ENCODE data around the gene HYDIN. TPM values are rescaled to one million over a fixed set of nuclear protein-coding genes. Genes with fewer than 3 reads are reported as not detected.

The HYDIN gene
- total and polyA plus RNA-seq, 11 donors, result 0.26 to 5.4 (median 1.5) TPM

DNA sequence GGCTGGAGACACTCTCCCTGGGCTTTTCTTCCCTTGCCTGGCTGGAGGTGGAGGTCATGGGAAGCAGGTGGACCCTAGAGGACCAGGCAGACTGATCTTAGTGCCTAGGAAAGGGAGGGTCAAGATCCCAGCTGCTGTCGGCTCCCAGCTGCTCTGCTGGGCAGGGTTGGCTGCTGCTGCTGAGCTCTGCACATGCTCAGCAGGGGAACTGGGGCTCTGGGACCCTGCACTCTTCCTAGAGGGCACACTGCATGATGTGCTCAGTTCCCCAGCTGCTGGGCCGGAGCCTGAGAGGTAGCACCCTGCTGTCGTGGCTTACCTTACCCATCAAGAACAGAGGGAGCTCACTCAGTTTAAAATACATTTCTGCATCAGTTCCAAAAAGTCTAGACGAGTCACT, 463.9 kb downstream of the HYDIN start:
- peaks cover 0 to 74% (median 19%) of the 10 kb centered on the region in 9 donors for H3K36me3 ChIP-seq
- no peaks in the 10 kb centered on the region for H3K9me3 ChIP-seq
- intact Hi-C loops (cut with DNase I), result loop anchor here in 2 of 10 donors (5.0 to 10.0 kb wide), 2 partner anchors 84 to 232 kb away; no protein-coding TSS in a partner anchor
- DNase-seq (peak in 1 of 5 donors; percentile 9), ATAC-seq (no peak)
- peaks cover 0 to 5% (median 0%) of the 10 kb centered on the region in 12 donors for H3K4me1 ChIP-seq
- TF ChIP-seq, protein P1, sequence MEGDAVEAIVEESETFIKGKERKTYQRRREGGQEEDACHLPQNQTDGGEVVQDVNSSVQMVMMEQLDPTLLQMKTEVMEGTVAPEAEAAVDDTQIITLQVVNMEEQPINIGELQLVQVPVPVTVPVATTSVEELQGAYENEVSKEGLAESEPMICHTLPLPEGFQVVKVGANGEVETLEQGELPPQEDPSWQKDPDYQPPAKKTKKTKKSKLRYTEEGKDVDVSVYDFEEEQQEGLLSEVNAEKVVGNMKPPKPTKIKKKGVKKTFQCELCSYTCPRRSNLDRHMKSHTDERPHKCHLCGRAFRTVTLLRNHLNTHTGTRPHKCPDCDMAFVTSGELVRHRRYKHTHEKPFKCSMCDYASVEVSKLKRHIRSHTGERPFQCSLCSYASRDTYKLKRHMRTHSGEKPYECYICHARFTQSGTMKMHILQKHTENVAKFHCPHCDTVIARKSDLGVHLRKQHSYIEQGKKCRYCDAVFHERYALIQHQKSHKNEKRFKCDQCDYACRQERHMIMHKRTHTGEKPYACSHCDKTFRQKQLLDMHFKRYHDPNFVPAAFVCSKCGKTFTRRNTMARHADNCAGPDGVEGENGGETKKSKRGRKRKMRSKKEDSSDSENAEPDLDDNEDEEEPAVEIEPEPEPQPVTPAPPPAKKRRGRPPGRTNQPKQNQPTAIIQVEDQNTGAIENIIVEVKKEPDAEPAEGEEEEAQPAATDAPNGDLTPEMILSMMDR (IDR thresholded peaks at IDR 0.05), result no peak
- no peak for TF ChIP-seq POLR2A (IDR thresholded peaks at IDR 0.05)
- WGBS, 4 donors, result 89 to 94% (median 92%) methylated on average over 3 to 4 of the region's 4 CpGs
- no peak overlapping the region for H3K27ac ChIP-seq
- H3K27me3 ChIP-seq, result no peaks in the 10 kb centered on the region
- H3K4me3 ChIP-seq, result no peak overlapping the region

GRCh38 chr16:70766176-70766575, 464.3 kb downstream of the HYDIN start:
- 71 to 82% (median 74%) methylated on average over 8 of the region's 8 CpGs for WGBS, 4 donors

DNA sequence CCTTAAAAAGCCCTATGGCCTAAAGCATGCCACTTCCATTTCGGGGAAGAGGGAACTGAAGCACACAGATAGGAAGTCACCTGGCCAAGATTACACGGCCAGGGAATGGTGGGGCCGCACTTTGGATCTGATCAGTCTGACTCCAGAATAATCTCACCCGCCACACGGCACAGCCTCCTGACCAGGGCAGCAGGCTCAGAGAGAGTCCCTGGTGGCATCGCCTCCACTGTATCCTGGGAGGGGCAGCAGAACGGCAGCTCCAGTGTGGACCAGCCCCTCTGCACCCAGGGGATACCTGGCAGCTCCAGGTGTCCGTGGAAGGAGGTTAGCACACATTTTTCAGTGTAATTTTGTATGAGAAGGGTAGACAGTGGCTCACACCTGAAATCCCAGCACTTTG, 465.0 kb downstream of the HYDIN start:
- Histone ChIP-seq H3K9me3 (no peaks in the 10 kb centered on the region), H3K4me1 (no peaks in the 10 kb centered on the region), H3K36me3 (peaks cover 0 to 70% (median 21%) of the 10 kb centered on the region in 9 donors), H3K27me3 (no peaks in the 10 kb centered on the region), H3K27ac (no peak overlapping the region), H3K4me3 (no peak overlapping the region)
- intact Hi-C loops (cut with DNase I), result loop anchor here in 2 of 10 donors (5.0 to 10.0 kb wide), 2 partner anchors 83 to 231 kb away; no protein-coding TSS in a partner anchor
- DNase-seq (peak in 1 of 5 donors; percentile 14), ATAC-seq (no peak)
- no peak for TF ChIP-seq POLR2A (IDR thresholded peaks at IDR 0.05)
- TF ChIP-seq, protein P1 (IDR thresholded peaks at IDR 0.05), result no peak
- WGBS, 4 donors, result 81 to 93% (median 90%) methylated on average over 5 to 8 of the region's 8 CpGs

More at GRCh38 chr16:70766176-70766575, 464.3 kb downstream of the HYDIN start:
- H3K36me3 ChIP-seq, result peaks cover 0 to 74% (median 21%) of the 10 kb centered on the region in 9 donors
- H3K27ac ChIP-seq, result no peak overlapping the region
- H3K27me3 ChIP-seq, result no peaks in the 10 kb centered on the region
- DNase-seq (peak in 1 of 5 donors; percentile 28), ATAC-seq (peak in 1 of 4 donors; percentile 36)
- H3K9me3 ChIP-seq, result no peaks in the 10 kb centered on the region
- peaks cover 0 to 3% (median 0%) of the 10 kb centered on the region in 12 donors for H3K4me1 ChIP-seq
- no peak overlapping the region for H3K4me3 ChIP-seq
- TF ChIP-seq, protein P1 (IDR thresholded peaks at IDR 0.05), result no peak
- no peak for TF ChIP-seq POLR2A (IDR thresholded peaks at IDR 0.05)
- intact Hi-C loops (cut with DNase I), result loop anchor here in 2 of 10 donors (5.0 to 10.0 kb wide), 2 partner anchors 84 to 231 kb away; no protein-coding TSS in a partner anchor

GRCh38 chr16:70764632-70765031, 465.9 kb downstream of the HYDIN start:
- DNase-seq (peak in 1 of 5 donors; percentile 13), ATAC-seq (no peak)
- H3K36me3 ChIP-seq, result peaks cover 0 to 77% (median 21%) of the 10 kb centered on the region in 9 donors
- H3K9me3 ChIP-seq, result no peaks in the 10 kb centered on the region
- H3K27me3 ChIP-seq, result no peaks in the 10 kb centered on the region
- H3K4me1 ChIP-seq, result no peaks in the 10 kb centered on the region
- intact Hi-C loops (cut with DNase I), result loop anchor here in 2 of 10 donors (5.0 to 10.0 kb wide), 2 partner anchors 82 to 230 kb away; no protein-coding TSS in a partner anchor
- H3K27ac ChIP-seq, result no peak overlapping the region
- H3K4me3 ChIP-seq, result no peak overlapping the region
- 90 to 91% (median 91%) methylated on average over 10 of the region's 10 CpGs for WGBS, 4 donors
- TF ChIP-seq POLR2A (IDR thresholded peaks at IDR 0.05), result no peak
- TF ChIP-seq, protein P1 (IDR thresholded peaks at IDR 0.05), result no peak

Data from heart left ventricle (tissue), 16 donors.